Measurements from ENCODE around the gene ASCL1. TPM values are rescaled to one million over a fixed set of nuclear protein-coding genes. Genes with fewer than 3 reads are reported as not detected.

Gene ASCL1
- polyA plus RNA-seq, 1 of the 3 experiments (the other 2 are of a cell fraction), result 0.21 TPM

- TF ChIP-seq TAF1 (IDR thresholded peaks at IDR 0.05; ENCODE audit: borderline replicate concordance, low read depth, low read length), result no peak
Observed at GRCh38 chr12:102957339-102958050, at the start of gene ASCL1 (continued).

GRCh38 chr12:102907918-102908317, 49.6 kb upstream of the ASCL1 start:
- no peak overlapping the region for H3K4me2 ChIP-seq
- no peaks in the 10 kb centered on the region for H3K9me2 ChIP-seq
- H3K4me1 ChIP-seq (ENCODE audit: control insufficient read depth in 1 of 2, insufficient read depth in 2 of 2, low read depth in 1 of 2, low read length in 1 of 2), result no peaks in the 10 kb centered on the region
- 36% methylated on average over 4 of the region's 4 CpGs for WGBS (ENCODE audit: low lambda C conversion rate)
- H3K4me3 ChIP-seq (ENCODE audit: low read depth in 2 of 2, low read length in 1 of 2), result no peak overlapping the region
- no peaks in the 10 kb centered on the region for H3K79me2 ChIP-seq (ENCODE audit: insufficient read depth)
- H4K20me1 ChIP-seq (ENCODE audit: insufficient read depth), result no peaks in the 10 kb centered on the region
- no peaks in the 10 kb centered on the region for H3K9me3 ChIP-seq
- H3K36me3 ChIP-seq (replicated peaks in 1 of 2; ENCODE audit: control insufficient read depth in 1 of 2, insufficient read depth in 2 of 2, low read length in 1 of 2), result no peaks in the 10 kb centered on the region
- no peaks in the 10 kb centered on the region for H3F3A ChIP-seq (replicated peaks; ENCODE audit: insufficient read depth)
- no peak overlapping the region for H3K27ac ChIP-seq (ENCODE audit: low read depth in 2 of 2, low read length in 1 of 2)
- CTCF ChIA-PET, result interaction anchor here (2.0 kb wide), 1 partner anchor 25 kb away, joined by 6 read pairs; no protein-coding TSS in a partner anchor
- no peak for DNase-seq
- no peak overlapping the region for H3K9ac ChIP-seq
- TF ChIP-seq SIN3A (IDR thresholded peaks at IDR 0.05; ENCODE audit: borderline replicate concordance, low read depth, low read length) (no peak), NFIC (IDR thresholded peaks at IDR 0.05; ENCODE audit: borderline replicate concordance) (no peak), MAX (IDR thresholded peaks at IDR 0.05; ENCODE audit: low read depth) (no peak), PBX3 (IDR thresholded peaks at IDR 0.05) (no peak), CTCF (IDR thresholded peaks at IDR 0.05) (no peak), MXI1 (IDR thresholded peaks at IDR 0.05; ENCODE audit: low read depth, low read length) (no peak), MEF2A (IDR thresholded peaks at IDR 0.05; ENCODE audit: borderline replicate concordance, low read depth) (no peak), REST (IDR thresholded peaks at IDR 0.05; ENCODE audit: low read depth, low read length) (no peak), POLR2AphosphoS5 (IDR thresholded peaks at IDR 0.05; ENCODE audit: low read depth, low read length) (no peak), RCOR1 (IDR thresholded peaks at IDR 0.05; ENCODE audit: low read length) (no peak), GATA2 (CRISPR knock-in tag; IDR thresholded peaks at IDR 0.05) (no peak), IRF3 (IDR thresholded peaks at IDR 0.05; ENCODE audit: low read depth, low read length) (no peak), SMC3 (IDR thresholded peaks at IDR 0.05; ENCODE audit: low read depth, low read length) (no peak), FOSL2 (IDR thresholded peaks at IDR 0.05; ENCODE audit: borderline replicate concordance, low read depth) (no peak), RFX5 (IDR thresholded peaks at IDR 0.05; ENCODE audit: low read length) (no peak), EZH2phosphoT487 (IDR thresholded peaks at IDR 0.05; ENCODE audit: borderline replicate concordance, low read depth) (no peak)
- no peaks in the 10 kb centered on the region for H3K27me3 ChIP-seq (ENCODE audit: insufficient read depth)
- H2AFZ ChIP-seq (ENCODE audit: low read depth), result no peak overlapping the region
- POLR2A ChIA-PET, result no interaction called here
